HG03342 (cell line): ENCODE data around the gene CIBAR2.
A peak's percentile ranks its signal among the peaks of the same experiment; 100 is the strongest.
"Not testable (repeated sequence)": the region's sequence is repeated elsewhere in the genome, so short reads cannot be mapped to it uniquely, and the experiment has no call there.

Experiments used
- ATAC-seq: cut with Tn5 transposase; IDR thresholded peaks from one replicate; pipeline ENCODE4 v1.9.1; 2021; ENCODE audit warnings: mild to moderate bottlenecking, moderate library complexity; ENCODE audit not compliant: unreplicated experiment

Gene CIBAR2

DNA sequence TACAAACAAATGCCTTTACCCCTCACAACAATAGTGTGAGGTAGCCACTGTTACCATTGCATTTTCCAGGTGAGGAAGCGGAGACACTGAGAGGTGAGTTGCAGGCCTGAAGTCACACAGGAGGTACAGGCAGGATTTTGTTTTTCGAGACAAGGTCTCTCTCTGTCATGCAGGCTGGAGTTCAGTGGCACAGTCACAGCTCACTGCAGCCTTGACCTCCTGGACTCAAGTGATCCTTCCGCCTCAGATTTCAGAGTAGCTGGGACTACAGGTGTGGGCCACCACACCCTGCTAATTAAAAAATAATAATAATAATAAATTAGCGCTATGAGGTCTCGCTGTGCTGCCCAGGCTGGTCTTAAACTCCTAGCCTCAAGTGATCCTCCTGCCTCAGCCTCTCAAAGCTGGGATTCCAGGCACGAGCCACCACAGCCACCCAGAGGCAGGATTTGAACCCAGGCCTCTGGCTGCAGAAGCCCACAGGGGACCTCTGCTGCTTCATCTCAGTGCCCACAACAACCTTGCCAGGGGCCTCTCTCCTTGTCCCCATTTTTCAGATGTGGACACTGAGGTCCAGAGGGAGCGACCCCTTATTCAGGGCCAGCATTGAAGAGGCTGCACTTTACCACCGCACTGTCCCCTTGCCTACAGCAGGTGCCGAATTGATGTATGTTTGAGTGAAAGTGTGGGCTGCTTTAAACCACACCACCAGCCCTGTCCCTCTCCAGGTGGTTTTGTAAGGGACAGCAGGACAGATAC lies 16.0 kb upstream of the CIBAR2 start:
- no peak for ATAC-seq

DNA sequence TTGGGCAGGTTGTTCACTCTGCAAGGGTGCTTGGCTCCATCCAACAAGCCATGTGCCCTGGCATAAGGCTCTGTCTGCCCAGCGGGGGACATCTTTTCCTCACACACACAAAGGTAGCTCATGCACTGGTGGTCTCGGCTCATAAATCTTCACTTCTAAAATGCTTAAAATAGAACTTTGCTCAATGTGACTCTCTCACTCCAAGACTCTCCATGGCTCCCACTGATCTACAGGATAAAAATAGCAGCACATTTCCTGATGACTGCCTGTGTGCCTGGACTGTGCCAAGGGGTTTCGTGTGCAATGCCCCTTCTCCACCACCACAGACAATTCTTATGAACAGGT lies 15.1 kb upstream of the CIBAR2 start:
- ATAC-seq, result no peak

GRCh38 chr16:85126705-85127378 lies 14.6 kb upstream of the CIBAR2 start:
- ATAC-seq, result no peak

DNA sequence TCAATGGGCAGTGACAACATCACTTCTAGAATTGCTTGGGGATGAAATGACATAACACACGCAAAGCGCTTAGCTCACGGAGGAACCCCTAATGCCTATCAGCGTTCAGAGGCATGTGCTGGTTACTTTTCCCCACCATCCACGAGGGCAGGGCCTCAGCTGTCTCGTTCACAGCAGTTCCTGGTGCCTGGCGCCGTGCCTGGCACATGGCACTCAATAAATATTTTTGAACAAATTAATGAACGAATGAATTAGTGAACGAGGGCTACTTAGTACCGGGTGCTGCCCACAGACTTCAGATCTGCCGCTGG lies 14.1 kb upstream of the CIBAR2 start:
- no peak for ATAC-seq

GRCh38 chr16:85125570-85126393 lies 13.5 kb upstream of the CIBAR2 start:
- ATAC-seq, result no peak

GRCh38 chr16:85124636-85125346 lies 12.5 kb upstream of the CIBAR2 start:
- ATAC-seq, result no peak

DNA sequence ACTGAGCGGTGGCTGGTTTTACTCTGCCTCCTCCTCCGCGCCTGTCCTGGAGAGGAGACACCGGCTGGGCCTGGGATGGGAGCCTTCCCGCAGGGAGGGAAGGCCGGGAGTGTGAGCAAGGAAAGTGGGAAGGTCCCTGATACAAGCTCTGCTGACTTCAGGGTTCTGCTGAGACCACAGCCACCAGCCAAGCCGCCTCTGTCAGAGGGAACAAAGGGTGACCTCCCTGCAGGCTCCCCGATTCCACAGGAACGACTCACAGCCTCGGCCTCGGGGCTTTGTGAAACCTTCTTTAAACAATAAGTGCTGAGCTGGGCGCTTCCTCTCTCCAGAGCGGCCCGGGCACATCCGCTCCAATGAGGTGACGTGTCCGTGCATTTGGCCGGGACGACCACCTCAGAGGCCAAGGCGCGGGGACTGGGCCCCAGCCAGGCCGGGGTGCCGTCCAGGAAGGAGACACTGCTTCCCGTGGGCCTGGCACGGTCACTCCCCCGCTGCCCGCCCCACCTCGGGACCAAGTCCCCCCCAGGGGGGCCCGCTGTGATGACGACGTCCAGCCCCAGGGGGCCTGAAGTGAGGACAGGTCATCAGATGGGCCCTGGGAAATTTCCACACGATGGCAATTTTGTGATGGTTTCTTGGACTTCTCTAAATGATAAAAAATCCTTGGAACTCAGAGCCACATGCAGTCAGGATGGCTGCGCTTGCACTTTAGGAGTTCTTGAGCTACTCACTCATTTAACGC lies 11.8 kb upstream of the CIBAR2 start:
- ATAC-seq, result no peak

DNA sequence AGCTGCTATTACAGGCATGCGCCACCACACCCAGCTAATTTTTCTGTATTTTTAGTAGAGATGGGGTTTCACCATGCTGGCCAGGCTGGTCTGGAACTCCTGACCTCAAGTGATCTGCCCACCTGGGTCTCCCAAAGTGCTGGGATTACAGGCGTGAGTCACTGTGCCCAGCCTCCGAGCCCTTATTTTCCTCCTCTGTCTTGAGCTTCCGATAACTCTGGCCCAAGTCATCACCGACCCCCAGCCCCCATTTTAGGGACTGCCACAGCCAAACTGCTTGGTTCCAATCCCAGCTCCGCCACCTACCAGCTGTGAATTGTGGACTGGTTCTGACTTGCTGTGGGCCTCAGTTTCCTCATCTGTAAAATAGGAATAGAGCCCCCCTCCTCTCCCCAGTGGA lies 11.2 kb upstream of the CIBAR2 start:
- not testable (repeated sequence) for ATAC-seq

DNA sequence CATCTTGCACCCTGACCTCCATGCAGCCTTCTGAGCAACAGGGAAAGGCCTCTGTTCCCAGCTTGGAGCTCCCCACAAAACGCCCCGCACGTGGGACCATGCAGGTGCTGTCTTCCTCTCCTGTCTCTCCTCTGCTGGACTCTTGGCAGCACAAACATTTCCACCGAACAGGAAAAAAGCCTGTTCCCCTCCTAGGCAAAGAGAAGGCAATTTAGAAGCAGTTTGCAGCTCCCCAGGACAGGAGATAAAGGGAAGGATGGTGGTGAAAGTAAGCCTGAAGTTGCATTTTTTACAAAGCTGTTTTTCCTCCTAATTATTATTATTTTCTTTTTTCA lies 7.7 kb upstream of the CIBAR2 start:
- no peak for ATAC-seq

GRCh38 chr16:85117418-85117817 lies 5.1 kb upstream of the CIBAR2 start:
- ATAC-seq, result no peak

GRCh38 chr16:85114909-85115567 lies 2.8 kb upstream of the CIBAR2 start:
- peak; percentile 74 for ATAC-seq

DNA sequence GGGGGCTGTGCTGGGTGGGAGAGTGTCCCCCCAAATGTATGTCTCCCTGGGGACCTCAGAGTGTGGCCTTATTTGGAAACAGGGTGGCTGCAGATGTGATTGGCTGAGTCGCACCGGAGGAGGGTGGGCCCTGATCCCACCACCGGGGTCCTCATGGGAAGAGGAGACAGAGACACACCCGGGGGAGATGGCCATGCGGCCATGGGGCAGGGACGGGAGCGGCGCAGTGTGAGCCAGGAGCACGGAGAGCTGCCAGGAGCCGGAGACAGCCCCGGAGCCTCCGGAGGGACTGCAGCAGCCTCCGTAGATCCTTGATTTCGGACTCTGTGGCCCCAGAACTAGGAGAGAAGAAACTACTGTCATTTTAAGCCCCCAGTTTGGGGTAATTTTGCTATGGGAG lies 1.6 kb upstream of the CIBAR2 start:
- no peak for ATAC-seq

DNA sequence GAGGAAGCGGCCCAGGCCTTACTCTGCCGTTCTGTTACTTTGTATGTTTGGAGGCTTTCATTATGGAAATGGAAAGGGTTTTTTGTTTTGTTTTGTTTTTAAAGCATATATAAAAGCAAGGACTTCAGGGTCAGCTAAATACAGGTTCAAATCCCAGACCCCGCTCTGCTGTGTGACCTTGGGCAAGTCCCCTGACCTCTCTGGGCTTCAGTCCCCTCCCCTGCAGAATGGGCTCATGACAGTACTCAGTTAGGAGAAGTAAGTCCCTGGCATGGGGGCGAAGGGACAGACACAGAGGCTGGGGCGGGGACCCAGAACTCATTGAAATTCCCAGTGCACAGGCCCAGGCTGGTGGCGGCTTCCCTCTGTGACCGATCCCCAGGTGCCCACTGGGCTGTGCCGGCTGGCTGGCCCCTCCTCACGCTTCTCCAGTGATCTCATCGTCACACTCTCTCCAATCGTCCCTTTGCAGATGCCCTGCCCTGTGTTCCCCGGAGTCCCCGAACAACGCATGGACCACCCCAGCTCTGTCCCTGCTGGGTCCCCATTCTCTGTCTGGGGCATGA lies 979 bp upstream of the CIBAR2 start:
- ATAC-seq, result no peak

- ATAC-seq, result no peak
Measured at GRCh38 chr16:85111184-85111583, 1.1 kb downstream of the CIBAR2 start.

GRCh38 chr16:85110105-85110504 lies 2.2 kb downstream of the CIBAR2 start:
- no peak for ATAC-seq

DNA sequence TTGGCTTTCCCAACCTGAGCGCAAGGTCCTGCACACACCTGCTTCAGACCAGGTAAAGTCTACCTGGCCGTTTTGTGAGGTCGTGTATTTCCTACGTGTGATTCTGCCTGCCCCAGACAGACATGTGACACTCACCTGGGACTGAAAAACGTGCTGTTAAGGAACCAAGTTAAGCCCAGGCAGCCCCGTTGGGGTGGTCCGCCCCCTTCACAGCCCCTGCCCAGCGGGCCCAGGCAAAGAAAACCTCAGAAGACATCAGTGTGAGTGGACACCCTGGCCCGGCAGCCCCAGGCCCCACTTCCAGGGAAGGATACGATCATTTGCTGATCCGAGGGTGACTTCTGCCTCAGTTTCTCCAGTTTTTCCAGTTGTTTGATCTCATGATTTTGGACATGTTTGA lies 4.7 kb downstream of the CIBAR2 start:
- no peak for ATAC-seq

GRCh38 chr16:85107083-85107482 lies 5.2 kb downstream of the CIBAR2 start:
- no peak for ATAC-seq

GRCh38 chr16:85105475-85105874 lies 6.8 kb downstream of the CIBAR2 start:
- no peak for ATAC-seq

DNA sequence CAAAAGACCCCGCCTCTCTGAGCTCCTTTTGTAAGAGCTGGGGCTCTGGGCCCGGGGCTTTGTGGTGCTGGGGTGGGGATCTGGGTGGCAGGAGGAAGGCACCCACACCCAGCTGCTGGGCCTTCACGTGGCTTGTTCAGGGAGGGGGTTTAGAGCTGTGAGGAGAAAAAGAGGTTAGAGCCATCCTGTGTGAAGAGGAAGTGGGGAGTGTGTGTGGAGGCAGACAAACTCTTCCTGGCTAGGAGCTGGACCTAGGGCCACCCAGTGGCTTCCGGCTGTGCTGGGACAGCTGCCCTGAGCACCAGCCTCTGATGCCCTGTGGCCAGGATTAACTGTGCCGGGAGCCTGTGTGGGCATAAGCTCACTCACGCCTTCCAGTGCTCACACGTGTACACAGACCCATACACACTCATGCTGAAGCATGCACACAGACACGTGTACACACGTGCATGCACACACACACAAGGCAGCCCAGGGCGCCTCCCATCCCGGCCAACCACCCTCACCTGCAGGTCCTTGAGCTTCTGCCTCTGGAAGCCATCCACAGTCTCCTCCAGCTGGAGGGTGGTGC lies 7.4 kb downstream of the CIBAR2 start:
- peak; percentile 48 for ATAC-seq

GRCh38 chr16:85104147-85104546 lies 8.1 kb downstream of the CIBAR2 start:
- no peak for ATAC-seq
